Measurements from ENCODE around the gene G2E3.

DNA sequence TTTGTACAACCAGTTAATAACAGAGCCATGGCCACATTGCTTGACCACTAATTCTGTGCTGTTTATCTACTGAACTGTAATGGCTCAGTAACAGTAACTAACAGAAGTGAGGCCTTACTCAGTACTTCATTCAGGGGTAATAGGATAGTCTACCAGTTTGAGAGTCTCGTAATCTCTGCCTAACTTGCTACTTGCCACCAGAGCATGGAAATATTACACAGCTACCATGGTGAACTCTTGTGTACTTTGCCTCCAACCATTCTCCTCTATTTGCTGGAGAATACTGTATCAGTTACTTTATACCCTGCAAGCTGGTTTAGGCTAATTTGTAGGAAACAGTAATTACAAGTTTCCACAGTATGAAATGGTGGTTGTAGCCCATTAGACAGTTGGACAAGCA, 73.8 kb downstream of the G2E3 start:
- TF ChIP-seq, protein P1, sequence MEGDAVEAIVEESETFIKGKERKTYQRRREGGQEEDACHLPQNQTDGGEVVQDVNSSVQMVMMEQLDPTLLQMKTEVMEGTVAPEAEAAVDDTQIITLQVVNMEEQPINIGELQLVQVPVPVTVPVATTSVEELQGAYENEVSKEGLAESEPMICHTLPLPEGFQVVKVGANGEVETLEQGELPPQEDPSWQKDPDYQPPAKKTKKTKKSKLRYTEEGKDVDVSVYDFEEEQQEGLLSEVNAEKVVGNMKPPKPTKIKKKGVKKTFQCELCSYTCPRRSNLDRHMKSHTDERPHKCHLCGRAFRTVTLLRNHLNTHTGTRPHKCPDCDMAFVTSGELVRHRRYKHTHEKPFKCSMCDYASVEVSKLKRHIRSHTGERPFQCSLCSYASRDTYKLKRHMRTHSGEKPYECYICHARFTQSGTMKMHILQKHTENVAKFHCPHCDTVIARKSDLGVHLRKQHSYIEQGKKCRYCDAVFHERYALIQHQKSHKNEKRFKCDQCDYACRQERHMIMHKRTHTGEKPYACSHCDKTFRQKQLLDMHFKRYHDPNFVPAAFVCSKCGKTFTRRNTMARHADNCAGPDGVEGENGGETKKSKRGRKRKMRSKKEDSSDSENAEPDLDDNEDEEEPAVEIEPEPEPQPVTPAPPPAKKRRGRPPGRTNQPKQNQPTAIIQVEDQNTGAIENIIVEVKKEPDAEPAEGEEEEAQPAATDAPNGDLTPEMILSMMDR (conservative IDR thresholded peaks at IDR 0.05 in 1 of 2, IDR thresholded peaks at IDR 0.05 in 1 of 2; ENCODE audit: extremely low read depth in 1 of 2, insufficient read depth in 1 of 2, low read depth in 1 of 2, low read length in 2 of 2): no peak
- TF ChIP-seq EZH2 (IDR thresholded peaks at IDR 0.05; ENCODE audit: borderline replicate concordance, low read length): no peak
